Common myeloid progenitor, CD34-positive (primary cell): ENCODE measurements around the gene SNIP1.
"Not testable (repeated sequence)": the region's sequence is repeated elsewhere in the genome, so short reads cannot be mapped to it uniquely, and the experiment has no call there.

Source experiments
- CTCF ChIA-PET: fragments of 350-600 bp; sonication (Branson Sonifier 250); formaldehyde crosslinking; loops from one replicate; lab custom pipeline; 2021; ENCODE audit warnings: antibody characterized with exemption; lab: Charles Lee
- POLR2A ChIA-PET: fragments of 350-600 bp; sonication (Branson Sonifier 250); formaldehyde crosslinking; loops from one replicate; lab custom pipeline; 2021; ENCODE audit warnings: antibody characterized with exemption; lab: Charles Lee
- DNase-seq, 3 donors: peaks; one replicate each; pipeline versions ENCODE4 v3.0.0 to v3.0.0-alpha.2; 2013
- H3K27ac ChIP-seq, 2 experiments: 1 replicate in 1 of 2; 2 replicates in 1 of 2; pipeline ENCODE4 v1.7.0; 2013; ENCODE audit warnings: inconsistent platforms in 2 of 2, low read length in 2 of 2, mild to moderate bottlenecking in 2 of 2, low read depth in 1 of 2, moderate library complexity in 1 of 2; ENCODE audit not compliant: severe bottlenecking in 2 of 2, insufficient read depth in 1 of 2, poor library complexity in 1 of 2
- H3K27me3 ChIP-seq, 5 experiments: replicated peaks in 2 of 5; 1 replicate in 3 of 5; 2 replicates in 2 of 5; pipeline versions ENCODE4 v1.6.1 to v1.7.0; 2013; ENCODE audit warnings: low read length in 4 of 5, mild to moderate bottlenecking in 2 of 5, moderate library complexity in 2 of 5, inconsistent platforms in 1 of 5; ENCODE audit not compliant: insufficient read depth in 5 of 5, control insufficient read depth in 4 of 5
- H3K36me3 ChIP-seq, 4 experiments: 1 replicate in 2 of 4; 2 replicates in 2 of 4; pipeline versions ENCODE4 v1.6.1 to v1.7.0; 2013; ENCODE audit warnings: low read length in 3 of 4, control low read depth in 1 of 4, mild to moderate bottlenecking in 1 of 4; ENCODE audit not compliant: control insufficient read depth in 4 of 4, insufficient read depth in 4 of 4
- H3K4me1 ChIP-seq, 4 experiments: 1 replicate in 3 of 4; 2 replicates in 1 of 4; pipeline versions ENCODE4 v1.6.1 to v1.7.1; 2013; ENCODE audit warnings: low read length in 3 of 4, mild to moderate bottlenecking in 3 of 4, control low read depth in 1 of 4, inconsistent platforms in 1 of 4, moderate library complexity in 1 of 4; ENCODE audit not compliant: control insufficient read depth in 4 of 4, insufficient read depth in 4 of 4; ENCODE audit errors: control extremely low read depth in 1 of 4
- H3K4me3 ChIP-seq, 7 experiments: 1 replicate in 4 of 7; 2 replicates in 3 of 7; pipeline versions ENCODE4 v1.5.1 to v1.7.0; 2013; ENCODE audit warnings: mild to moderate bottlenecking in 7 of 7, low read length in 6 of 7, moderate library complexity in 6 of 7, inconsistent platforms in 2 of 7, low read depth in 2 of 7, control low read depth in 1 of 7; ENCODE audit not compliant: insufficient read depth in 4 of 7, control insufficient read depth in 1 of 7; ENCODE audit errors: extremely low read depth in 1 of 7
- H3K9me3 ChIP-seq, 5 experiments: 1 replicate in 4 of 5; 2 replicates in 1 of 5; pipeline versions ENCODE4 v1.6.1 to v1.7.1; 2013; ENCODE audit warnings: low read length in 4 of 5, mild to moderate bottlenecking in 2 of 5, inconsistent platforms in 1 of 5, low read depth in 1 of 5, moderate library complexity in 1 of 5; ENCODE audit not compliant: control insufficient read depth in 4 of 5, insufficient read depth in 2 of 5; ENCODE audit errors: control extremely low read depth in 1 of 5
- WGBS: methylation state at CpG from one replicate; pipeline ENCODE4 v1.1.5; 2013; ENCODE audit not compliant: insufficient coverage; 5-methylcytosine and 5-hydroxymethylcytosine counted together

SNIP1 gene

DNA sequence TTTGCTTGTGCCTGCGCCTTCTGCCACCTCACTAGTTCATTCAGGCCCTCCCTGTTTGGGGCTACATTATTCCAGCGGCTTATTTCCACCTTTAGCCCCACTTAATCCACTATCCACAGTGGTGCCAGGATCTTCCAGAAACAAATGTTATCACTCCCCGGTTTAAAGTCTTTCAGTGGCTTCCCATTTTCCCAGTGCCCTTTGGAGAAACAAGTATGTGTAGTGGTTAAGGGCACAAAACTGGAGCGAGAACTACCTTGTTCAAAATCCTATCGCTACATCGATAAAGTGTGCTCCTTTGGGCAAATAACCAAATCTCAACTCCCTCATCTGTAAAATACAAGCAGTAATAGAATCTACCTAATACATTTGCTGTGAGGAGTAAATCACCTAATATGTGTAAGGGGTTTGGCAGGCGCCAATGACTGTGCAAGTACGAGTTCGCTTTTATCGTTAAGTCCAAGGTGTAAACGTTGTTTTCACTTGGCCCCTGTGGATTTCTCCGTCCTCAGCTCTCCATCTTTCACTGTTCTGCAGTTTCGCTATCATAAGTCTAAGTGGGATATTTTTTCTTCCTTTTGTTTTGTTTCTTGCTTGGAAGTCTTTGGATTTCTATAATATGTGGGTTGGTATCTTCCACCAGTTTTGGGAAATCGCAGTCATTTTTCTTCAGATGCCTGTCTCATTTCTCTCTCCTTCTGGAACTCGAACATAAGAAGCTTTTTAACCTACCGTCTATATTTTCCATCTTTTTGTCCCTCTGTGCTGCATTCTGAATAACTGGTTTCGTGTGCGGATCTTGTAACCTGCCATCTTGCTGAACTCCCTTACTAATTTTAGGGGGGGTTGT lies 38.7 kb downstream of the SNIP1 start:
- DNase-seq = peak in 2 of 3 donors; percentile 19 to 22
- WGBS = 58% methylated on average over 6 of the region's 18 CpGs
- ChIA-PET POLR2A (interaction anchor here (0.6 kb wide), 2 partner anchors 40 to 1429 kb away, joined by 3 read pairs; no protein-coding TSS in a partner anchor), CTCF (interaction anchor here (0.9 to 2.5 kb wide), 16 partner anchors 7 to 167 kb away, joined by 3 to 13 read pairs (median 4); partner anchors contain the start of gene DNALI1)
- peaks cover 3 to 15% (median 9%) of the 10 kb centered on the region in 4 experiments for H3K36me3 ChIP-seq
- peak overlapping the region; percentile 71 to 98 (median 87) for H3K4me3 ChIP-seq
- H3K9me3 ChIP-seq = no peaks in the 10 kb centered on the region
- no peaks in the 10 kb centered on the region for H3K27me3 ChIP-seq
- H3K27ac ChIP-seq = peak overlapping the region; percentile 54 to 89
- peaks cover 11 to 21% (median 15%) of the 10 kb centered on the region in 4 experiments for H3K4me1 ChIP-seq

DNA sequence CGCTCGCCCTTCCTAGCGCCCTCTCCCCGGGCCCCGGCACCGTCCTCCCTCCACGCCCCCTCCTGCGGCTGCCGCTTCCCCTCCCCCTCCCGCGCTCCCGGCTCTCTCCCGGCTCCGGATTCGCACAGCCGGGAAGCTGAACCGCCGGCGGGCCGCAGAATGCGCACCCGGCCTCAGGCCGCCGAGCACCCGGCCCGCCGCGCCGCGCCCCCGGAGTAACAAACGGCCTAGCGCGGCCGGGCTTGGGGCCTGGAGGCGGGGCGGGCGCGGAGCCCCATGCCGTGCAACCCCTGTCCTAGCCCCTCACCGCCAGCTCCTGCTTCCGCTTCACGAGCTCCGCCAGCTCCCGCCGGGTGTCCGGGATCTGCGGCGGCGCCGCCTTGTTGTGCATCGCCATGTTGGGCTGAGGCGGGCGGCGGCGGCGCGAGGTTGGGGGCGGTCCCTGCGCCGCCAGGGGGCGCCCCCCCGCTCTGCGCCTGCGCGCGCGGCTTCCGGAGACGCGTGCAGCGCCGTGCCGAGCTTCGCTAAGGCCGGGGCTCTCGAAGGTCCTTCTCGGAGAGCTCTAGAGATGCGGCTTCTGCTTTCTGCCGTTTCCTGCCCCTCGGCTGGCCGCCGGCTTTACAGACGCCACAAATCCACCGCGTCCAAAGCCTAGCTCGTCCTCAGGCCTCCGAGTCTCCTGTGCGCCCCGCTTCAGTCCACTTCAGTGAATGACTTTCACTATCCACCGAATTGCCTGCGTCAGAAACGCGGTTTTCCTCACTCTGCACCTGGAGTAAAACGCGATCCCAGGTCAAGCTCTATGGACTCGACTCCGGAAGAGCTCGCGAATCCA lies 39.5 kb downstream of the SNIP1 start, which contains the start of gene MEAF6:
Gene MEAF6, minus strand, starts transcription at position 417 of the 835 bp plus-strand sequence. Its CDS starts 20 bp downstream, at position 397.
- DNase-seq = peak; percentile 79 to 88 (median 85)
- Histone ChIP-seq H3K4me3 (peak within 1 kb of the TSS; percentile 71 to 98 (median 87)), H3K27ac (peak within 1 kb of the TSS; percentile 54 to 89), H3K36me3 (peaks cover 3 to 15% (median 9%) of the 10 kb centered on the region in 4 experiments), H3K9me3 (no peaks in the 10 kb centered on the region), H3K27me3 (no peaks in the 10 kb centered on the region), H3K4me1 (peaks cover 11 to 21% (median 15%) of the 10 kb centered on the region in 4 experiments)
- 0% methylated on average over 67 of the region's 100 CpGs for WGBS
- ChIA-PET CTCF (interaction anchor here (0.9 to 2.5 kb wide), 18 partner anchors 8 to 168 kb away, joined by 3 to 13 read pairs (median 4); partner anchors contain the start of gene DNALI1), POLR2A (interaction anchor here (0.6 kb wide), 4 partner anchors 8 to 1429 kb away, joined by 3 read pairs; no protein-coding TSS in a partner anchor)

DNA sequence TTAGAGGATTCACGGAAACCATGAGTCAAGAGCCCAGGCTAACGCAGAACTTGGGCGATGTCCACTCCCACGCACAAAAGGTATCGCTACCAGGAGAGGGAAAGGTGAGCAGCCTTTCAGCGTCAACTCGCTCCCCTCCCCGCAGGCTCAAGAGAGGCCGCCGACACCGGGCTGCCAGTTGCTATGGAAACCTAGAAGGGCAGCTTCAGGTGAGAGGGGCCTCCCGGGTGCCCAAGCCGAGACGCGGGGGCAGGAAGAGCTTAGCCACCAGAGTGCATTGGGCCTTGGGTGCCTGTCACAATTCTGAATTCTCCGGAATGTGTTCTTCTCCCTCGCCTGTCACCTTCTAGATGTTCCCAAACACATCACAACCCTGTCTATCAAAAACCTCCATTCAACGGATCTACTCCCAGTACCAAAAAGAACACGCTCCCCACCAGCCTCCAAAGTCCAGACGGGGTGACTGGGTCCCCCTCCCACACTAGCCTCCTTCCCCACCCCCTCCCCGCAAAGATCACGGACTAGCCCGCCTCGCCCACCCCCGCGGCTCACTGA lies 40.2 kb downstream of the SNIP1 start:
- ChIA-PET POLR2A (no interaction called here), CTCF (interaction anchor here (1.0 to 2.5 kb wide), 14 partner anchors 8 to 168 kb away, joined by 3 to 13 read pairs (median 5); no protein-coding TSS in a partner anchor)
- Histone ChIP-seq H3K4me1 (peaks cover 11 to 21% (median 18%) of the 10 kb centered on the region in 4 experiments), H3K27ac (peak overlapping the region in 1 of 2 experiments; percentile 89), H3K4me3 (peak overlapping the region; percentile 71 to 98 (median 87)), H3K27me3 (no peaks in the 10 kb centered on the region), H3K9me3 (no peaks in the 10 kb centered on the region), H3K36me3 (peaks cover 3 to 21% (median 10%) of the 10 kb centered on the region in 4 experiments)
- 8% methylated on average over 20 of the region's 26 CpGs for WGBS
- DNase-seq = peak; percentile 11 to 36 (median 19)

DNA sequence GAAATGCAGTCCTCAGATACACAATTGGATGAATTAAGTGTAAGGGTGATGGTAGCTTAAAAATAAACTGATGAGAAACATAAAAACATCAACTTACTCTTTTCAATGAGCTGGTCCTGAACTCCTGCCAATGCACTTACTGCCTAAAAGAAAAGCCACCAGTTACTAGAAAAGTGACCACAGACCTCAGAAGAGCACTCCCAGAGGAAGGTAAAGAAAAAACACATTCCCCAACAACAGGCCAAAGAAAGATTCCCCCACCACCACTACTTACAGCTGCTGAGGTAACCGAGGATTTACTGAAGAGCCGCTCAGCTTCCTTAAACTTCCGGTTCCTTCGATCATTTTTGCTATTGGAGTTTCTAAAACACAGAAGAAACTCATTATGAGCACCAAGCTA lies 44.9 kb downstream of the SNIP1 start:
- ChIA-PET CTCF (interaction anchor here (0.6 to 2.2 kb wide), 13 partner anchors 9 to 482 kb away, joined by 3 to 6 read pairs (median 3); no protein-coding TSS in a partner anchor), POLR2A (interaction anchor here (1.0 kb wide), 1 partner anchor 22 kb away, joined by 5 read pairs; no protein-coding TSS in a partner anchor)
- 71% methylated on average over 4 of the region's 4 CpGs for WGBS
- DNase-seq = peak; percentile 34 to 69 (median 65)
- H3K27me3 ChIP-seq = no peaks in the 10 kb centered on the region
- peaks cover 6 to 20% (median 12%) of the 10 kb centered on the region in 4 experiments for H3K4me1 ChIP-seq
- H3K36me3 ChIP-seq = peaks cover 5 to 42% (median 27%) of the 10 kb centered on the region in 4 experiments
- H3K9me3 ChIP-seq = no peaks in the 10 kb centered on the region
- no peak overlapping the region for H3K4me3 ChIP-seq
- H3K27ac ChIP-seq = no peak overlapping the region

DNA sequence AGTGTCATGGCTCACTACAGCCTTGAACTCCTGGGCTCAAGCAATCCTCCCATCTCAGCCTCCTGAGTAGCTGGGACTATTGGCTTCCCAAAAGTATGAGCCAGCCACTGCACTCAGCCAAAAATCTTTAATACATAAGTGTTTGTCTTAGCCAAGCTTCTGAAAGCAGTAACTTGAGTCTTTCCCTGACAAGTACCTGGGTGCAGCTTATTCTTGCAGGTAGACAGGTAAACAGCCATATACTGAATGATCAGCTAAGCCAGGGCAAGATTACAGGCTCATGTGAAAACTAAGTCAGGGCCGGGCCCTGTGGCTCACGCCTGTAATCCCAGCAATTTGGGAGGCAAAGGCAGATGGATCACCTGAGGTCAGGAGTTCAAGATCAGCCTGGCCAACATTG lies 47.4 kb downstream of the SNIP1 start:
- DNase-seq = no peak
- Histone ChIP-seq H3K36me3 (peaks cover 2 to 53% (median 32%) of the 10 kb centered on the region in 4 experiments), H3K9me3 (no peaks in the 10 kb centered on the region), H3K27ac (no peak overlapping the region), H3K4me3 (no peak overlapping the region), H3K27me3 (no peaks in the 10 kb centered on the region), H3K4me1 (peaks cover 0 to 11% (median 1%) of the 10 kb centered on the region in 4 experiments)
- CTCF ChIA-PET = interaction anchor here (0.7 to 1.4 kb wide), 2 partner anchors 10 to 52 kb away, joined by 3 to 5 read pairs; no protein-coding TSS in a partner anchor
- 71% methylated on average over 2 of the region's 2 CpGs for WGBS
- POLR2A ChIA-PET = interaction anchor here (0.5 to 0.6 kb wide), 2 partner anchors 8 to 47 kb away, joined by 3 read pairs; partner anchors contain the start of gene MEAF6

DNA sequence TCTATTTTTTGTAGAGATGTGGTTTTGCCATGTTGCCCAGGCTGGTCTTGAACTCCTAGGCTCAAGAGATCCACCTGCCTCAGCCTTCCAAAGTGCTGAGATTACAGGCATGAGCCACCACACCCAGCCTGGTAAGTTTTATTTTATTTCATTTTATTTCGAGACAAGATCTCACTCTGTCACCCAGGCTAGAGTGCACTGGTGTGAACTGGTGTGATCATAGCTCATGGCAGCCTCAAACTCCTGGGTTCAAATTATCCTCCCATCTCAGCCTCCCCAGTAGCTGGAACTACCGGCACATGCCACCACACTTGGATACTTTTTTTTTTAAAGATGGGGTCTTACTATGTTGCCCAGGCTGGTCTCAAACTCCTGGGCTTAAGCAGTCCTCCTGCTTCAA lies 51.3 kb downstream of the SNIP1 start:
- H3K9me3 ChIP-seq, H3K4me3 ChIP-seq, H3K27ac ChIP-seq, H3K4me1 ChIP-seq, DNase-seq, H3K27me3 ChIP-seq, POLR2A ChIA-PET: not testable (repeated sequence)
- WGBS = 100% methylated on average over 2 of the region's 2 CpGs
- CTCF ChIA-PET = interaction anchor here (0.6 to 1.5 kb wide), 3 partner anchors 12 to 348 kb away, joined by 3 to 5 read pairs (median 4); partner anchors contain the start of gene MEAF6
- H3K36me3 ChIP-seq = peaks cover 16 to 69% (median 48%) of the 10 kb centered on the region in 4 experiments
